ENCODE data around the gene NEUROD2.

GRCh38 chr17:39593371-39593770 is 14.3 kb downstream of the NEUROD2 start:
- TF ChIP-seq ZNF274 (IDR thresholded peaks at IDR 0.05; ENCODE audit: low read depth, low read length) (no peak), SUZ12 (IDR thresholded peaks at IDR 0.05; ENCODE audit: extremely low read depth, insufficient read depth, insufficient read length) (no peak), YY1 (IDR thresholded peaks at IDR 0.05; ENCODE audit: insufficient read depth, insufficient read length) (no peak)
